ENCODE data around the gene PNMT.

GRCh38 chr17:39666601-39667261 is 1.5 kb upstream of the PNMT start:
- no peak for TF ChIP-seq CTCF (conservative IDR thresholded peaks at IDR 0.05 in 1 of 2, IDR thresholded peaks at IDR 0.05 in 1 of 2; ENCODE audit: extremely low read depth in 1 of 2, insufficient read depth in 1 of 2, low read depth in 1 of 2, low read length in 2 of 2)
- no peak for TF ChIP-seq EZH2 (IDR thresholded peaks at IDR 0.05; ENCODE audit: borderline replicate concordance, low read length)
